AG08396 (cell line): ENCODE data around the gene RREB1.

ENCODE experiments used
- DNase-seq: peaks from one replicate; pipeline ENCODE4 v3.0.0; 2012; ENCODE audit warnings: low spot score, mixed read lengths

The RREB1 gene

DNA sequence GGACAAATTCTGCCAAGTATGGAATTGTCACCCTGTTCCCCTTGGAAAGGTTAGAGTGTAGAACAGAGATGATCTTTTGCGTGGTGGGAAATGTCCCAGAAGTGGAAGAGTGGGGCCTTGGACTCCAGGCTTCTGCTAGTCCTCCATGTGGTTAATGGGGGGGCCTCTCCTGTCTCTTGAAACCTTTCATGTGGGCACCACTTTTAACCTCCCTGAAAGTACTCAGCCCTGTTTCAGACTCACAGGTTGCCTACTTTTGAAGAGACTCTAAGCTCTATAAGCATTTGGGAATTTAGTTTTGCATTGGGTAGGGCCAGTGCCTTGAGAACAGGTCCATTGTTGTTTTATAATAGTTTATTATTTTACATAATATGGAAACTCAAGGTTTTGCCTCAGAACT lies 17.5 kb downstream of the RREB1 start:
- no peak for DNase-seq

- no peak for DNase-seq
Measured at GRCh38 chr6:7126754-7127153, 19.0 kb downstream of the RREB1 start.

- no peak for DNase-seq
Measured at GRCh38 chr6:7127680-7128079, 19.9 kb downstream of the RREB1 start.

DNA sequence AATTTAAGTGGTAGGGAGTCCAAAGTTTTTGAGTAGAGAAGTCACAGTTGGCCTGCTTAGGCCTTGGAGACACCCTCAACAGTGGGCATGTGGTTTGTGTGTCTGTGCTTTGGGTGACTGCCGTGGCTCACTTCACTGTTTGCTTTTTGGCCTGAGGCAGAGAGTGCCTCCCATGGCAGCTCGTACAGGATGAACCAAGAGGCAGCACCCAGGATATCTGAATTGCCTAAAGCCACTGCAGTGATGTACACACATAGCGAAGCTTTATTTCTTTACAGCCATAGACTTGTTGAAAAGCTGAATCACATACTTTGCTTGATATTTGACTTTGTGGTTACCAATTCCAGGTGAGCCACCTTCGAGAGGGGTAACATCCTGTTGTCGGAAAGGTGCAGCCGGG lies 21.6 kb downstream of the RREB1 start:
- no peak for DNase-seq

GRCh38 chr6:7129784-7130569 lies 22.2 kb downstream of the RREB1 start:
- no peak for DNase-seq

- DNase-seq, result no peak
Measured at GRCh38 chr6:7131390-7131789, 23.6 kb downstream of the RREB1 start.

DNA sequence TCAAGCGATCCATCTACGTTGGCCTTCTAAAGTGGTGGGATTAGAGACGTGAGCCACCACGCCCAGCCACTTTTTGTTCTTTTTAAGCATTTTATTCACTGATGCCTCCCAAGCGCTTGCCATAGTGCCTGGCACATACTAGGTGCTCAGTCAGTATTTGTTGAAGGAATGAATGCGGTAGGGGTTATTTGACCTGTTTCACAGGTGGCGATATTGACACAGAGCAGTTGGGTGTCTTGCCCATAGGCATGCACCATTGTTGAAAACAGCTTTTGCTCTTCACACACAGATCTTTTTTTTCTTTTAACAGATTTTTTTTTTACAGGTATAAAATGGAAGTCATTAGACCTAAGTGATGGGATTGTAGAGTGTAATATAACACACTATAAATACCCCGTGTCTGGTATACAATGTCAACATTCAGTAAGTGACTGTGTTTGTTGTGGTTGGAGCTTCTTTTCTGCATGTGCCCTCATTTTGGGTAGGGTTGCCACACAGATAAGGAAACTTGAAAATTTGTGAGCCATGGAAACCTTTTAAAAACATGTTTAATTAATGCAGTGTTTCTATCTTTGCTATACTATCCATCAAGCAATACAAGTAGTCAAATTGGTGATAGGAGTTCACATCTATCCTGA lies 24.8 kb downstream of the RREB1 start:
- DNase-seq, result no peak

- DNase-seq, result no peak
Measured at GRCh38 chr6:7134999-7135745, 27.4 kb downstream of the RREB1 start.

- no peak for DNase-seq
Measured at GRCh38 chr6:7135755-7136154, 28.0 kb downstream of the RREB1 start.

DNA sequence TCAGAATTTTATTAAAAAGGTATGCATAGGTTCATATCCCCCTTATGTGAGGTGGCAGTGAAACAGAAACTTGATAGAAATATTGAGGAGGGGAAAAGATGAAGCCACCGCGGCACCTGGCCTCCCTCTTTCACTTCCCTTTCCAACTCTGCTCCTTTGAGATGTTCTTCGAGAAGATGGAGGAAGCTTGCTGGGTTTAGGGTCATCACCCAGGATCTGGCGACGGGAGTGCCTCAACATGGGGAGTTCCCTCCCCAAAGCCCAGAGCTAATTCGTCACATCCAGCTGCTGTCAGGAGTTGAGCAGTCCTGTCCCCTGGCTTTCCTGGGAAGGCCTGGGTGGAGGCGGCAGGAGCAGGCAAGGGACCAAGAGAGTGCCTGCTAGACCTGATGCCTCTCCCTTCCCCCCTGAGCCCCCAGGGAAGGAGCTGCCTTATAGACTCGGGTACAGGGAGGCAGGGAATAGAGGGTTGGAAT lies 29.1 kb downstream of the RREB1 start:
- DNase-seq, result no peak

DNA sequence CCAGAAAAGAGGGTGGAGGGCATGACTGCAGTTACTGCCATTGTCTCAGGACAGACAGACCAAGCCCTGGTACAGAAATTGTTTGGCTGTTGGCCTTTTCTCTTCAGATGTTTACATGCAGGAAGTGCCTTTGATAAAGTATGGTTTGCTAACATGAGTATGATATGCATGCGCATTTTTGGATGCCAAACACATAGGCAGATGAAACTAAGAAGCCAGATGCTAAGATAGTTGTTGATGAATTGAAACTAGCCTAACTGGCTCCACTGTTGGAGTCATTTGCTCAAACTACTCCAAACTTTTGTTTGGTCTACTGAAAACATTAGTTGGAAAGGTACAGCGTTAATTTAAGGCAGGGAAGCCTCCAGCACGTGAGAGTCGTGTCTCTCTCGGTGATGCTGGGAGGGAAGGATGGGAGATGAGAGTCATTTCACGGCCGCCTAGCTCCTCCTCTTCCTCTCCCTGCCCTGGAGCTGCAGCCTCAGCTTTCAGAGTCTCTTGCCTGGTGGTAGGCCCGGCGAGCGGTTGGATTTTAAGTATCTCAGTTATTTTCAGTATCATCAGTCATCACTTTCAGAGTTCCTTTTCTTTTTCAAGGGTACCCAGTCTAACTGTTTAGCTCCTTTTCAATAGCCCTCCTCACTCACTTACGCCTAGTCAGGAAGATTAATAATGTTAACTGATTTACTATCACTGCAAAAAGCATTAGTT lies 29.7 kb downstream of the RREB1 start:
- peak; percentile 68 for DNase-seq

GRCh38 chr6:7138046-7138531 lies 30.3 kb downstream of the RREB1 start:
- no peak for DNase-seq

- DNase-seq, result no peak
Measured at GRCh38 chr6:7138921-7139358, 31.2 kb downstream of the RREB1 start.

- DNase-seq, result no peak
Measured at GRCh38 chr6:7139835-7140470, 32.2 kb downstream of the RREB1 start.

DNA sequence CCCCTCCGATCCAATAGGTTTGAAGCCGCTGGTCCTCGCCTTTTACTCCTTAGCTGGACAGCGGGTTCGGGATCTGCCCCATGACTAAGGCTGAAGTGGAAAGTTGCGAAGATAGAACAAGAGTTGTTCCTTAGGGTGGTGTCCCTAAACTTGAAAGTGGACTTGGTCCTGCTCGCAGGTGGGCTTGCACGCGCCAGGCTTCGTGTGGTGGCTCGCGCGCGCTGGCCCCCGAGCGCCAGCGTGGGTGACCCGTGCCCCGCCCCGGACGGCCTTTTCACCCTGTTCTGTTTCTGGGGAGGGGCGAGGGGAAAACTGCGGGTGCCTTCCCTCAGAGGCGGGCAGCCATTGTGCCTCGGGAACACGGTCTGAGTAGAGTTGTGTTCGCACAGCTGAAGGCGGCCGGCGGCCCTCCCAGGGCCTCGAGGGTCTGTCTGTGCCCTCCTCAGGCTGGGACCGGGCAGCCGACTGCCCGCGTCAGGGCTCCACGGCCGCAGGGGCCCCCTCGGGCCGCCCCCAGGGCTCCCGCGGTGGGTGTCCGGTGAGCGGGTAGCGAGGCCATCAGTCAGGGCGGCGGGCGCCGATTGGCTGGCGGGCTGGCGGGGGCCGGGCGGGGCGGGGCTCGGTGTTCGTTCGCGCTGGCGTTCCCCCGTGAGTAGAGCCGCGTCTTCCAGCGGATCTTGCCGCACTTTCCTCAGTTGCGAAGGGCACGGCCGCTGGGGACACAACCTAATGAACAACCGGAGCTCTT lies 33.0 kb downstream of the RREB1 start:
- peak; percentile 97 for DNase-seq

- DNase-seq, result no peak
Measured at GRCh38 chr6:7142228-7142801, 34.6 kb downstream of the RREB1 start.

DNA sequence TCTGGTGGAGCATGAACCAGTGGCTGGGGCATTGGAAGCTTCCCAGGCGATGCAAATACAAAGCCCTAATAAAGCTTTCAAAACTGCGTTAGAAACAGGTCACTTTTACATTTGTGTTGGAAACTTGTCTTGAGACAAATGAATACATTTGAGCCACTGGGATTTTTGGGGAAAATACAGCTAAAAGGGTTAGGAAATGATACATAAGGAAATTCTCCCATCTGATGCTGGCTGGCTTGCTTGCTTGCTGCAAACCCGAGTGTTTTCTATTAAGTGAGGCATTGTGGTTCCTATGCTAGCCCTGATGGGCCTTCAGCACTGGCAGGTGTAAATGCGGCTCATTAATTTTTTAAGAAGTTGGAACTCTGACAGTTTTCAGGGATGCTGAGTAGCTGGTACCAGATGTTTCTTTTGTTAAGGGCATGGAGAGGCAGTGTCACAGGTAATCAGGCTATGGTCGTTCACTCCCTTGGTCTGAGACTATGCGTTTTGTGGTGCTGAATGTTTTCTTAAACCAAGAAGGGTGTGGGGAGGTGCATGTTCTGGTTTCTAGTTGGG lies 35.2 kb downstream of the RREB1 start:
- no peak for DNase-seq

- no peak for DNase-seq
Measured at GRCh38 chr6:7143476-7143974, 35.8 kb downstream of the RREB1 start.

DNA sequence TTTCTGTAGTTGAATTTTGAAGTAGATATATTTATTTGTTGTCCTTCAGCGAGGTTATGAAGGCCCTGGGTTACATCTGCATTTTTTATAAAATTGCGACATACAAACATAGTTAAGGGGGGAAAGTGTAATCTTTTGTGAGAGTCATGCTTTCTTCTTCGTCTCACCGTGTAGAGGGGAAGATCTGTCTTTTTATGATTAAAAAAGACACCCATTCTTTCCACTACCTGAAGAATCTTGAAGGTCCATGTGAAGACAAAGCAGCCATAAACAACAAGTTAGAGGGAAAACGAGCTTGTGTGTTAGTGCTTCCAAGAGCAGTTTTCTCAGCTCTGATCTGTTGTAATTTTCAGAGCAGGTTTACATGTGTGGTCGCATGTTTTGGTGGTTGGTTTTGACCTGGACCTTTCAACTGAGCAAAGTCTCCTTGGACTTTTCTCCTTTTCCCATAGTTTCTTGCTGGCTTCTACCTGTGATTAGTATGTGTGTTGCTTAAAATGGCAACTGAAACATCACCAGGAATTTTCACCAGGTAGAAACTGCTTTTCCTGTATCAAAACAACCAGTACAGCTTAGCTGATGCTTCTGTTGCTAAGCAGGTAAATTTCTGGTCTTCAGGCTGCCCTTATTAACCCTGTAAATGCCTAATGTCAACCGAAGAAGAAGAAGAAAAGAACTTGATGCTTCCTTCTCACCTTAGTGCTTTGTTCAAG lies 37.3 kb downstream of the RREB1 start:
- no peak for DNase-seq
